ENCODE data around the gene NWD2. TPM values are rescaled to one million over a fixed set of nuclear protein-coding genes. Genes with fewer than 3 reads are reported as not detected.
"Not testable (repeated sequence)": the region's sequence is repeated elsewhere in the genome, so short reads cannot be mapped to it uniquely, and the experiment has no call there.

Gene NWD2
- polyA plus RNA-seq, 1 donor, result not detected

DNA sequence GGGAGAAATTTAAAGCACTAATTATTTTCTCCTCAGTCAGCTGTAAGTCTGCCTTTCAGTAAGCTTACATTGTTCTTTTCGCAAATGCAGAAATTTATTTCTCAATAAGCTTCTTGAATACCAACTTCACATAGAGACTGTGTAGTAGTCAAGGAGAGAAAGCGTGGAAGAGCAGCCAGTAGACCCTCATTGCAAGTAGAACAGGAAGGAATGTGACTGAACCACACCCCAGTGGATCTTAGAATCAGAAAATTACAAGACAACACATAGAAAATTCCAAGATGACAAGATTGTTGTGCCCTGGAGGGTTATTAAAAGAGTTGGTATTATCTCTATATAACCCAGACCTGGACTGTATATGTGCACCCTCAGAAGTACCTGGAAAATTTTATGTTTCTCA lies 224.7 kb downstream of the NWD2 start:
- DNase-seq (ENCODE audit: low read depth), result no peak

DNA sequence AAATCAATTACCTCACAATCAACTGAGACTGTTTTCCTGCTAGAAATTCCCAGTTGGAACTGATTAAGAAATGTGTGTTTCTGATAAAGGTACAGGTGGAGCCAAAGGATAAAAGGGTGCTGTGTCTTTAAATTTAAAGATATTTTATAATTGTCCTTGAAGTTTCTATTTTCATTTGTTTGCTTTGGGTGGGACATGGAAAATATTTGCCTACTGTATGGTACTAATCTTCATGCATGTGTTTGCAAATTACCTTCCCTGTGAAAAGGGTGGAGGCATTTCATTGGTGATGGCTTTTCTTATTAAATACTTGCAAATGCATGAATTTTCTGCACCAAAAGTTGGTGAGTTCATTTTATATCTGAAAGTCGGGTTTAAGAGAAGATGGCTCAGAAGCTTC lies 225.7 kb downstream of the NWD2 start:
- DNase-seq (ENCODE audit: low read depth), result no peak

GRCh38 chr4:37471093-37471492 lies 226.6 kb downstream of the NWD2 start:
- DNase-seq (ENCODE audit: low read depth), result no peak

- no peak for DNase-seq (ENCODE audit: low read depth)
Observed at GRCh38 chr4:37471971-37472370, 227.4 kb downstream of the NWD2 start.

- no peak for DNase-seq (ENCODE audit: low read depth)
Observed at GRCh38 chr4:37473807-37474206, 229.3 kb downstream of the NWD2 start.

- DNase-seq (ENCODE audit: low read depth), result no peak
Observed at GRCh38 chr4:37475087-37475486, 230.5 kb downstream of the NWD2 start.

- no peak for DNase-seq (ENCODE audit: low read depth)
Observed at GRCh38 chr4:37475776-37476175, 231.2 kb downstream of the NWD2 start.

DNA sequence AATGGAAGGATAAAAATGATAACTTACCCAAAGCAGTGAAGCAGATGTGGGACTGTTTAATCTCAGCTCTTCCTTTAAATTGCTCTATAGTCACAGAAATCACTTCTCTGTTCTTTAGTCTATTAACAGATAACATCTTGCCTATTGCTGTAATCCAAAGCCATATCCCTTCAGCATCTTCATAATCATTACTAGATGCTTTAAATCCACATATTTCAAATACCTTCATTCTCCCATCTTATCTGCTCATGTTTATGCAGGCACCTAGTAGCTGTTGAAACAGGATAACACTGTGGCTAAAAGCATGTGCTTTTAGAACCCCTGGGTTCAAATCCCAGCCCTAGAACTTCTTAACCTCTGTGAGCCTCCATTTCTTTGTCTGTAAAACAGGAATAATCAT lies 231.7 kb downstream of the NWD2 start:
- DNase-seq (ENCODE audit: low read depth), result no peak

DNA sequence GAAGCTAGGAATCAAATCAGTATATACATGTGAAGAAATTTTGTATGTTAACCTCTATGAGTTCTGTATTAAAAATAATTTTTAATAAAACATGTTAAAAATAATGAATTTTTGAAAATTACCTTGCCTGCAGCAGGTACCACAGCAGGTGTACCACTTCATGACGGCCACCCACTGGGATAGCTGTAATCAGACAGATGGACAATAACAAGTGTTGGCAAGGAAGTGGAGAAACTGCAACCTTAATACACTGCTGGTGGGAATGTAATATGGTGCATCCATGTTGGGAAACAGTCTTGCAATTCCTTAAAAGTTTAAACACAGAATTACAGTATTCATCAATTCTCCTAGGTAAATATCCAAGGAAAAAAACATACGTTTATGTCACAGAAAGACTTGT lies 232.1 kb downstream of the NWD2 start:
- no peak for DNase-seq (ENCODE audit: low read depth)

- DNase-seq (ENCODE audit: low read depth), result no peak
Observed at GRCh38 chr4:37477126-37477525, 232.6 kb downstream of the NWD2 start.

DNA sequence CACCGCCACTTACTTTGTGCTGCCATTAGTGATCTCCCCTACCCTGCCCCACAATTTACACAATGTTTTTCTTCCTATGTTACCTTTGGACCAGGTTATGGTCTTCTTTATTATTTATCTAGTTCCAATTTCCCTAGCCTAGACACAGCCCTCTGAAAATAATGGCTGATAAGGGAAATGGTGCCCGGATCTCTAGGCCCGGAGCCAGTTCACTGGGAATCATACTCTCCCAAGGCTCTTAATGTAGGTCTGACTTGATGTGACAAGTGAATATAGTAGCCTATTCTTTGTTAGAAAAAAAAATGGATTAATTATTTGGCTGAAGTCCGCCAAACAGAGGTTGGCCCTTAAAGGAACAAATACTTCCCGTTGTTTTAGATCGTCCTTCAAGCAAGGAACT lies 233.6 kb downstream of the NWD2 start:
- DNase-seq (ENCODE audit: low read depth), result no peak

GRCh38 chr4:37480509-37480908 lies 236.0 kb downstream of the NWD2 start:
- no peak for DNase-seq (ENCODE audit: low read depth)

- DNase-seq (ENCODE audit: low read depth), result no peak
Observed at GRCh38 chr4:37481547-37482122, 237.1 kb downstream of the NWD2 start.

DNA sequence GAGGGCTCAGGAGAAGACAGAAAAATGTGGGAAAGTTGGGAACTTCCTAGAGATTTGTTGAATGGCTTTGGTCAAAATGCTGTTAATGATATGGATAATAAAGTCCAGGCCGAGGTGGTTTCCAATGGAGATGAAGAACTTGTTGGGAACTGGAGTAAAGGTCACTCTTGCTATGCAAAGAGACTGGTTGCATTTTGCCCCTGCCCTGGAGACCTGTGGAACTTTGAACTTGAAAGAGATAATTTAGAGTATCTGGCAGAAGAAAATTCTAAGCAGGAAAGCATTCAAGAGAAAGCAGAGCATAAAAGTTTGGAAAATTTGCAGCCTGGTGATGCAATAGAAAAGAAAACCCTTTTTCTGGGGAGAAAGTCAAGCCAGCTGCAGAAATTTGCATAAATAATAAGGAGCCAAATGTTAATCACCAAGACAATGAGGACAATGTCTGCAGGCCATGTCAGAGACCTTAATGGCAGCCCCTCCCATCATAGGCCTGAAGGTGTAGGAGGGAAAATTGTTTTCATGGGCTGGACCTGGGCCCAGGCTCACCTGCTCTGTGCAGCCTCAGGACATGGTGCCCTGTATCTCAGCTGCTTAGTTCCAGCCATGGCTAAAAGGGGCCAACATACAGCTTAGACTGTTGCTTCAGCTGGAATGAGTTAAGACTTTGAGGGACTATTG lies 237.8 kb downstream of the NWD2 start:
- no peak for DNase-seq (ENCODE audit: low read depth)

DNA sequence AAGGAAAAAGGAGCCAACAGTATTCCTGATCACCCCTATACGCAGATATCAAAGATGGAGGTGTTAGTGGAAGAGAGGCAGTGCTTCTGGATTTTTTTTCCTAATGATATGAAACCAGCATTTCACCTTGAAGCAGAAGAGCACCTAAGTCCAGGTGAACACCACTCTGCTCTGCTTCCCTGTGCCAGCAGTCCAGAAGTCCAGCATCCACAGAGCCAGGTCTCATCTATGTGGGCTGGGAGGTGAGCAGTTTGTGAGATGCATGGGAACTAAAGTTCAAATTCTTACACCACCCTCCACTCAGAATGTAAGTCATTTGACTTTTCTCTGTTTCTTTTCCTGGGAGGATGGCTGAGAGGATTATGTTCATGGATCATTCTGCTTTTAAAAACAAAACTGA lies 239.1 kb downstream of the NWD2 start:
- no peak for DNase-seq (ENCODE audit: low read depth)

DNA sequence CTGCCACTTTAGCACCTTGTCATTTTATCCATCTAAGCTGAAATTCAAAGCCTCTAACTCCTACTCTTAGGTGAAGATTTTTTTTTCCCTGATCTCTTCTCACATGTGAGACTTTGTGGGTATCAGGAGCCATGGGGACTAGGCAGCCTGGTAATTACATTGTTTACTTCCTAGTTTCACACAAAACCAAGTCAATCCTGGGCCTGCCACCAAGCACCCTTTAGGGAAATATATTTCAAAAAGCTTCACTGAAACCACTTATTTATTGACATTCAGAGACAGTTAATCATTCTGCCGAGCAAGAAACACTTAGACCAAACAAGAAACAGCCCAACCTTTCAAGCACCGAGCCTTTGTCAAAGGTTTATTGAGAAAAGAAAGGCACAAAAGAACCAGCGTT lies 241.6 kb downstream of the NWD2 start:
- no peak for DNase-seq (ENCODE audit: low read depth)

DNA sequence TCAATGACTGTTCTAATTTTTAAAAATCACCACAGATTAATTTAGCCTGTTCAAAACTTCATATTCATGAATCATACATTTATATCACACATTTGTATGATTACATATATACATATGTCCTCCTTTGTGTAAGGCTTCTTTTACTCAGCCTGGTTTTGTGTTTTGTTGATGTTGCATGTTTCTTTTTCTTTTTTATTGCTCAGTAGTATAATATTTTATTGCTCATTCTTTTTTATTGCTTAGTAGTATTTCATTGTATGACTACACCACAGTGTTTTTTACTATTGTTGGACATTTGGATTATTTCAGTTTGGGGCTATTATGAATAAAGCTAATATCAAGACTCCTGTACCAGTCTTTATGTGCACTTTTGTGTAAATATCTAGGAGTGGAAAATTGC lies 243.1 kb downstream of the NWD2 start:
- no peak for DNase-seq (ENCODE audit: low read depth)

DNA sequence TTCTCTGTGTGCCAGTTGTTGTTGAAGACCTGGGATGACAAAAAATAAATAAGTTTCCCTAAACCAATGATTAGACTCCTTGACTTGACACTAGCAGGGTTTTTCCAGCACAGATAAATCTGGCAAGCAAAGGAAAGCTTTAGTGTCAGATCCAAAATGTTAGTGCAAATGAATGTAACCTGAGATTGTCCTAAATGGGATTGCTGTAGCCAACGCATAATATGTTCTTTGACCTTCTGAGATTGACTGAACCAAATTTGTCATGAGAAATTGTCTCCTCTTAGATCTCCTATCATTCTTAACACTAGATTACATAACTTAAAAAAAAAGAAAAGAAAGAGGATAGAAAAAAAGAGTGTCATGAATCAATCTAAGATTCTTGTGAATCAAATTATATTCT lies 245.2 kb downstream of the NWD2 start:
- DNase-seq (ENCODE audit: low read depth), result no peak

GRCh38 chr4:37490391-37491347 lies 246.1 kb downstream of the NWD2 start:
- DNase-seq (ENCODE audit: low read depth), result no peak

DNA sequence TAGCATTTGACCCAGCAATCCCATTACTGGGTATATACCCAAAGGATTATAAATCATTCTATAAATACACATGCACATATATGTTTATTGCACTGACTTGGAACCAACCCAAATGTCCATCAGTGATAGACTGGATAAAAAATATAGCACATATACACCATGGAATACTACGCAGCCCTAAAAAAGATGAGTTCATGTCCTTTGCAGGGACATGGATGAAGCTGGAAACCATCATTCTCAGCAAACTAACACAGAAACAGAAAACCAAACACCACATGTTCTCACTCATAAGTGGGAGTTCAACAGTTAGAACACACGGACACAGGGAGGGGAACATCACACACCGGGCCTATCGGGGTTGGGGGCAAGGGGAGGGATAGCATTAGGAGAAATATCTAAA lies 250.8 kb downstream of the NWD2 start:
- DNase-seq (ENCODE audit: low read depth), result not testable (repeated sequence)
